RWPE1 (cell line): ENCODE data around the gene CACNA1B.

Source experiments
- CTCF ChIA-PET: fragments of 350-600 bp; sonication (Branson Sonifier 250); formaldehyde crosslinking; extraction: SDS; loops from one replicate; lab custom pipeline; 2021; lab: Yijun Ruan, JAX
- POLR2A ChIA-PET: fragments of 400-600 bp; formaldehyde crosslinking; extraction: SDS; loops from one replicate; lab custom pipeline; 2020; ENCODE audit warnings: antibody characterized with exemption; ENCODE audit not compliant: low non-redundant PET; lab: Yijun Ruan, JAX
- DNase-seq: peaks from one replicate; pipeline ENCODE4 v3.0.0; 2012; ENCODE audit warnings: low spot score
- H3K27ac ChIP-seq: fragments of 450-650 bp; 2 replicates; pipeline ENCODE4 v1.5.1; 2017
- CTCF ChIP-seq: fragments of 450-650 bp; conservative IDR thresholded peaks from 2 replicates; pipeline ENCODE4 v1.5.1; 2017; ENCODE audit warnings: low read depth, mild to moderate bottlenecking

Gene CACNA1B

GRCh38 chr9:137916540-137916939, 39.0 kb downstream of the CACNA1B start:
- no peak for DNase-seq
- no peak for TF ChIP-seq CTCF
- no peak overlapping the region for H3K27ac ChIP-seq
- ChIA-PET POLR2A (no interaction called here), CTCF (interaction anchor here (0.6 kb wide), 1 partner anchor 10 kb away, joined by 3 read pairs; no protein-coding TSS in a partner anchor)

- no peak overlapping the region for H3K27ac ChIP-seq
- TF ChIP-seq CTCF = no peak
- POLR2A ChIA-PET = no interaction called here
- DNase-seq = no peak
- CTCF ChIA-PET = no interaction called here
Observed at GRCh38 chr9:137917116-137917515, 39.5 kb downstream of the CACNA1B start.

- CTCF ChIA-PET = no interaction called here
- H3K27ac ChIP-seq = no peak overlapping the region
- no peak for DNase-seq
- TF ChIP-seq CTCF = no peak
- POLR2A ChIA-PET = interaction anchor here (0.6 kb wide), 1 partner anchor 65 kb away, joined by 3 read pairs; no protein-coding TSS in a partner anchor
Observed at GRCh38 chr9:137917795-137918194, 40.2 kb downstream of the CACNA1B start.

- H3K27ac ChIP-seq = no peak overlapping the region
- no peak for TF ChIP-seq CTCF
- CTCF ChIA-PET = no interaction called here
- no peak for DNase-seq
- POLR2A ChIA-PET = no interaction called here
Observed at GRCh38 chr9:137918331-137919094, 40.9 kb downstream of the CACNA1B start.

- H3K27ac ChIP-seq = no peak overlapping the region
- CTCF ChIA-PET = no interaction called here
- DNase-seq = no peak
Observed at GRCh38 chr9:137919095-137919465, 41.5 kb downstream of the CACNA1B start.

GRCh38 chr9:137919649-137920141, 42.1 kb downstream of the CACNA1B start:
- ChIA-PET POLR2A (no interaction called here), CTCF (no interaction called here)
- H3K27ac ChIP-seq = no peak overlapping the region
- DNase-seq = no peak
- TF ChIP-seq CTCF = no peak

More at GRCh38 chr9:137919095-137919465, 41.5 kb downstream of the CACNA1B start:
- TF ChIP-seq CTCF = no peak
- POLR2A ChIA-PET = no interaction called here
